H54 (cell line): ENCODE results near the gene CORIN.

ENCODE experiments used
- DNase-seq: peaks from one replicate; pipeline ENCODE4 v3.0.0; 2011; ENCODE audit warnings: low spot score, mixed read lengths; ENCODE audit not compliant: insufficient read length
- FAIRE-seq: peaks from 3 replicates; lab custom pipeline; 2011; peaks lifted over from hg19 to GRCh38; lab: Jason Lieb, UNC
- POLR2A ChIP-seq: IDR thresholded peaks from 2 replicates; pipeline ENCODE4 v1.6.1; 2011; ENCODE audit warnings: low read depth, mild to moderate bottlenecking, low read length

Gene CORIN

GRCh38 chr4:47659342-47659741, 178.5 kb downstream of the CORIN start:
- no peak for DNase-seq
- TF ChIP-seq POLR2A: no peak
- no peak for FAIRE-seq

- FAIRE-seq: no peak
Observed at GRCh38 chr4:47654972-47655693, 182.7 kb downstream of the CORIN start.

DNA sequence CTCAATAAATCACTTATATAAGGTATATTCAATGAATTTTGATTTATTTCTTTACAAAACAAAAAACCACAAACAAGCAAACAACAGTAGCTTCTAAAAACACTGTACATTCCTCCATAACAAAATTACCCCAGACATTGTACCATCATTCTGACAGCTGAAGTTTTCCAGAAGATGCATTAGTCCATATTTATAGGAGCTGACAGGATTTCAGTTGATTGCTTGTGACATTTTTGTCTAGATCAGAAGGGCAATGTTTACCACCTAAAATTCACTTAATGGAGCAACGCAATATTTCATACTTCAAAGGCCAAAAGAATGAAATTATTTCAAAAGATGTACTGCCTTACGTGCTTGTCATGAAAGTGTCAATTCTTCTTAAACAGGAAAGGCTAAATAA, 185.8 kb downstream of the CORIN start:
- DNase-seq (no peak), FAIRE-seq (no peak)
- TF ChIP-seq POLR2A: no peak

More at GRCh38 chr4:47654972-47655693, 182.7 kb downstream of the CORIN start:
- no peak for TF ChIP-seq POLR2A
- DNase-seq: no peak

GRCh38 chr4:47651231-47651630, 186.6 kb downstream of the CORIN start:
- TF ChIP-seq POLR2A: no peak
- DNase-seq: no peak
- FAIRE-seq: no peak

DNA sequence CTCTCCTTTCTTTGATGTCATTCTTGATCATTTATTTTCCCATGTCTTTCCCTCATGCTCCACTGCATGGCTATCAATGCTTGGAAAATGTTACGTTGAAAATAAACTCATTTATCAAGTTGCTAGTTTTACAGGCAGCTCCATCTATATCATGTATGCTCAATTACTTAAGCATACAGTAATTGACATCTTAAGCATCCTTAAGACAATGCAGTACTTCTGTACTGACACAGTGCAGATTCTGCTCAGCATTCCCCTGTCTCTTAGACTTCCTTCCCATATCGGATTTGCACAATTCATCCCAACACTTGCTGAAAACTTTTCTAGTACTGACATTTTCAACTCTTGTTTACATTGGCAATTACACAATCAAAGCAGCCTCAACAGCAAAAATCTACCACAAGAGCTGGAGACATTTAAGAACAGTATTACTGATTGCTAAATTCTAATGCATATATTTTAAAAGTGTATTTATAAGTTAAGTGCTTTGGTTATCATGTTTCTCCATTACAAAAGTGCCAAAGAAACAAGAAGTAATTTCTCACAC, 187.2 kb downstream of the CORIN start:
- FAIRE-seq (no peak), DNase-seq (no peak)
- no peak for TF ChIP-seq POLR2A

DNA sequence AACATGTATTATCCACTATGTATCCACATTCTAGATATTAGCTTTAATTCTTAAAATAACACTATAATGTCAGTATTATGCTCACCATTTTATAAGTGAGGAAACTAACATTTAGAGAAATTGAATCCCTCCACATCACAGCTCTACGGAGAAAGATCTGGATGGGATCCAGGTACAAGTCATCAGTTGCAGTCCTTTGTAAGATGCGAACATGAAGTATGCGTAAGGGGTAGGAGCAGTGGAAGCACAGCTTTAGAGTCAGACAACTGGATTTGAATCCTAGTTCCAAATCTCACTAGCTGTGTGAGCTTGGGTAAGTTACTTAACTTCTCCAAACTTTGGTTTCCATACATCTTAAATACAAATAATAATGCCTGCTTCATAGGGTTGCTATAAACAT, 190.3 kb downstream of the CORIN start:
- TF ChIP-seq POLR2A: no peak
- DNase-seq (no peak), FAIRE-seq (no peak)

DNA sequence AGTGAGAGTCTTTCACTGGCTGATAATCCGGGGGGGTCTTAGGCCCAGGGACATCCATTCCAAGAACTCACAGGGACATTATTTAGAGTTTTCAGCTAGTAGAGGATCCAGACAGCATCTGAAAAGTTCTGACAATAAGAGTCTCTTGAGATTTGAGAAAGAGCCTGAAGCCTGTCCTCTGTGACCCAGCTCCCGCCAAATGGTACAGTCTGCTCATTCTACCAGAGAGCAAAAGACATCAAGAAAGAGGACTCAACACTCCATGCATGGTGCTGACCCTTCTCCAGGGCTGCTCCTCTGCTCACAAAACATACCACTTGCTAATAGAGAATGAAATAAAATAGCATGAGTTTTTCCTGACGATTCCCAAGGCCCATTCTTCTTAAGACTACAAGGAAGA, 190.8 kb downstream of the CORIN start:
- FAIRE-seq: no peak
- no peak for TF ChIP-seq POLR2A
- DNase-seq: no peak

DNA sequence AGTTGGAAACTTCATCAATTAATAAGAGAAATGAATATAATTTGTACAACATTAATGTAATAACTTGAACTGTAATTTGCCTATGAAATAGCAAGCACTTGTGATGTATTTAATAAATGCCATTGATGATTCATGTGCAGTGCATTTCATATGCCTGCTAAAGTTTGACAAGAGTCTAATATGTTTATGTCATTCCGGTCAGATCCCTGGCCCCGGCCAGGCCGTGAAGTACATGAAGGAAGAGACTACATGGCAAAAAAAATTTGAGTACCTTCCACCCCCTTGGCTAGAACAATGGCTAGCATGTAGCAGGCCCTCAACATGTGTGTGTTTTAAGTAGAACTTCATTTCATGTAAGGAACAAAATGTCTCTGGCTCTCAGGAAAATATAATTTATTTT, 191.5 kb downstream of the CORIN start:
- DNase-seq (no peak), FAIRE-seq (no peak)
- no peak for TF ChIP-seq POLR2A

DNA sequence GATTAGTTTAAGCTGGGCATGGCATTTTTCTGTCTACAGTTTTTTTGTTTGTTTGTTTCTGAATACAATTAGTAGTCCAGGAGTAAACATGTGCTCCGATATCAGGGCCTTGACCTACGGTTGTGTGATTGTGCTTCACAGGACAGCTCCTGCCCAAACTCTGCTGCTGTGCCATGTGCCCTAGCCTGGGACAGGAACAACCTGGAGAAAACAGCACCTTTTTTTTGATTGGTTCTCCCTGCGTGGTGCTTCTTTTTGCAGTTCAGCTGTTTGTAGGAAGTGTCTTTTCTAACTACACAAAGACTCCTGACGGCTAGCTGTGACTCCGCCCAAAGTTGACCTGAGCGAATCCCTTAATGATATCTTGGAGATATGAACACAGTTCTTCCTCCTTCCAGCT, 194.0 kb downstream of the CORIN start:
- no peak for FAIRE-seq
- no peak for TF ChIP-seq POLR2A
- no peak for DNase-seq

GRCh38 chr4:47642985-47643760, 194.7 kb downstream of the CORIN start:
- DNase-seq (no peak), FAIRE-seq (no peak)
- TF ChIP-seq POLR2A: no peak

GRCh38 chr4:47642191-47642830, 195.6 kb downstream of the CORIN start:
- no peak for TF ChIP-seq POLR2A
- FAIRE-seq (no peak), DNase-seq (no peak)

- FAIRE-seq: no peak
- no peak for TF ChIP-seq POLR2A
- DNase-seq: no peak
Observed at GRCh38 chr4:47641755-47642154, 196.1 kb downstream of the CORIN start.

GRCh38 chr4:47640911-47641310, 197.0 kb downstream of the CORIN start:
- FAIRE-seq (no peak), DNase-seq (no peak)
- no peak for TF ChIP-seq POLR2A

GRCh38 chr4:47639531-47639930, 198.3 kb downstream of the CORIN start:
- no peak for TF ChIP-seq POLR2A

More at GRCh38 chr4:47639531-47639930, 198.3 kb downstream of the CORIN start:
- DNase-seq (no peak), FAIRE-seq (peak; percentile 20)
